ENCODE results near the gene DAB2. TPM values are rescaled to one million over a fixed set of nuclear protein-coding genes. Genes with fewer than 3 reads are reported as not detected.

DAB2 gene
- total RNA-seq, 2 donors from 2014 or later = 4.0 to 8.5 TPM

GRCh38 chr5:39459071-39459470, 34.3 kb upstream of the DAB2 start:
- Mint-ChIP-seq H3K27ac (peak overlapping the region in 1 of 2 donors; percentile 29), H3K36me3 (no peaks in the 10 kb centered on the region), H3K27me3 (peaks cover 8 to 15% of the 10 kb centered on the region in 2 donors), H3K4me3 (no peak overlapping the region), H3K4me1 (ENCODE audit: low read depth in 2 of 2) (peaks cover 28 to 39% of the 10 kb centered on the region in 2 donors), H3K9me3 (no peaks in the 10 kb centered on the region)
- ATAC-seq (no peak), DNase-seq (ENCODE audit: low spot score) (no peak)

GRCh38 chr5:39455645-39456044, 30.9 kb upstream of the DAB2 start:
- no peak for ATAC-seq
- Mint-ChIP-seq H3K36me3 (no peaks in the 10 kb centered on the region), H3K27ac (no peak overlapping the region), H3K27me3 (peaks cover 8 to 15% of the 10 kb centered on the region in 2 donors), H3K4me3 (no peak overlapping the region), H3K4me1 (ENCODE audit: low read depth in 2 of 2) (peaks cover 8 to 12% of the 10 kb centered on the region in 2 donors), H3K9me3 (no peaks in the 10 kb centered on the region)
- DNase-seq (ENCODE audit: low spot score) = no peak

GRCh38 chr5:39453606-39454005, 28.8 kb upstream of the DAB2 start:
- H3K9me3 Mint-ChIP-seq = no peaks in the 10 kb centered on the region
- H3K27me3 Mint-ChIP-seq = peaks cover 8 to 15% of the 10 kb centered on the region in 2 donors
- ATAC-seq = no peak
- no peak for DNase-seq (ENCODE audit: low spot score)
- no peak overlapping the region for H3K4me3 Mint-ChIP-seq
- H3K4me1 Mint-ChIP-seq (ENCODE audit: low read depth in 2 of 2) = peaks cover 3 to 4% of the 10 kb centered on the region in 2 donors
- H3K27ac Mint-ChIP-seq = no peak overlapping the region
- H3K36me3 Mint-ChIP-seq = no peaks in the 10 kb centered on the region

- DNase-seq (ENCODE audit: low spot score) (no peak), ATAC-seq (no peak)
- Mint-ChIP-seq H3K27ac (no peak overlapping the region), H3K4me1 (ENCODE audit: low read depth in 2 of 2) (no peaks in the 10 kb centered on the region), H3K4me3 (no peak overlapping the region), H3K9me3 (no peaks in the 10 kb centered on the region), H3K27me3 (peaks cover 5 to 15% of the 10 kb centered on the region in 2 donors), H3K36me3 (no peaks in the 10 kb centered on the region)
Observed at GRCh38 chr5:39452846-39453245, 28.1 kb upstream of the DAB2 start.

- no peaks in the 10 kb centered on the region for H3K4me1 Mint-ChIP-seq (ENCODE audit: low read depth in 2 of 2)
- DNase-seq (ENCODE audit: low spot score) (no peak), ATAC-seq (no peak)
- H3K27me3 Mint-ChIP-seq = peaks cover 5 to 10% of the 10 kb centered on the region in 2 donors
- H3K27ac Mint-ChIP-seq = no peak overlapping the region
- H3K9me3 Mint-ChIP-seq = no peaks in the 10 kb centered on the region
- no peaks in the 10 kb centered on the region for H3K36me3 Mint-ChIP-seq
- no peak overlapping the region for H3K4me3 Mint-ChIP-seq
Observed at GRCh38 chr5:39451276-39451941, 26.6 kb upstream of the DAB2 start.

- Mint-ChIP-seq H3K4me1 (ENCODE audit: low read depth in 2 of 2) (no peaks in the 10 kb centered on the region), H3K9me3 (no peaks in the 10 kb centered on the region), H3K4me3 (no peak overlapping the region), H3K36me3 (no peaks in the 10 kb centered on the region), H3K27ac (no peak overlapping the region), H3K27me3 (peaks cover under 1 to 3% of the 10 kb centered on the region in 2 donors)
- no peak for ATAC-seq
- no peak for DNase-seq (ENCODE audit: low spot score)
Observed at GRCh38 chr5:39450487-39450886, 25.7 kb upstream of the DAB2 start.

- no peaks in the 10 kb centered on the region for H3K9me3 Mint-ChIP-seq
- H3K36me3 Mint-ChIP-seq = no peaks in the 10 kb centered on the region
- DNase-seq (ENCODE audit: low spot score) (no peak), ATAC-seq (no peak)
- no peak overlapping the region for H3K4me3 Mint-ChIP-seq
- H3K27me3 Mint-ChIP-seq = peaks cover 0 to 2% of the 10 kb centered on the region in 2 donors
- H3K4me1 Mint-ChIP-seq (ENCODE audit: low read depth in 2 of 2) = no peaks in the 10 kb centered on the region
- H3K27ac Mint-ChIP-seq = no peak overlapping the region
Observed at GRCh38 chr5:39449591-39449990, 24.8 kb upstream of the DAB2 start.

- DNase-seq (ENCODE audit: low spot score) (no peak), ATAC-seq (no peak)
- Mint-ChIP-seq H3K27ac (no peak overlapping the region), H3K4me1 (ENCODE audit: low read depth in 2 of 2) (no peaks in the 10 kb centered on the region), H3K9me3 (no peaks in the 10 kb centered on the region), H3K4me3 (no peak overlapping the region), H3K36me3 (no peaks in the 10 kb centered on the region), H3K27me3 (peaks cover 0 to 2% of the 10 kb centered on the region in 2 donors)
Observed at GRCh38 chr5:39448506-39449128, 23.8 kb upstream of the DAB2 start.

- H3K27ac Mint-ChIP-seq = no peak overlapping the region
- ATAC-seq (no peak), DNase-seq (ENCODE audit: low spot score) (no peak)
- H3K9me3 Mint-ChIP-seq = no peaks in the 10 kb centered on the region
- H3K4me3 Mint-ChIP-seq = no peak overlapping the region
- no peaks in the 10 kb centered on the region for H3K36me3 Mint-ChIP-seq
- H3K4me1 Mint-ChIP-seq (ENCODE audit: low read depth in 2 of 2) = no peaks in the 10 kb centered on the region
- peaks cover 0 to 2% of the 10 kb centered on the region in 2 donors for H3K27me3 Mint-ChIP-seq
Observed at GRCh38 chr5:39447968-39448367, 23.2 kb upstream of the DAB2 start.

GRCh38 chr5:39447059-39447458, 22.3 kb upstream of the DAB2 start:
- Mint-ChIP-seq H3K36me3 (no peaks in the 10 kb centered on the region), H3K27me3 (peaks cover 0 to 2% of the 10 kb centered on the region in 2 donors), H3K27ac (no peak overlapping the region), H3K4me1 (ENCODE audit: low read depth in 2 of 2) (no peaks in the 10 kb centered on the region), H3K4me3 (no peak overlapping the region), H3K9me3 (no peaks in the 10 kb centered on the region)
- no peak for DNase-seq (ENCODE audit: low spot score)
- ATAC-seq = no peak

GRCh38 chr5:39446231-39446630, 21.5 kb upstream of the DAB2 start:
- ATAC-seq = no peak
- no peak for DNase-seq (ENCODE audit: low spot score)
- Mint-ChIP-seq H3K27me3 (peaks cover 0 to 2% of the 10 kb centered on the region in 2 donors), H3K27ac (no peak overlapping the region), H3K9me3 (no peaks in the 10 kb centered on the region), H3K36me3 (no peaks in the 10 kb centered on the region), H3K4me1 (ENCODE audit: low read depth in 2 of 2) (no peaks in the 10 kb centered on the region), H3K4me3 (no peak overlapping the region)

- Mint-ChIP-seq H3K4me1 (ENCODE audit: low read depth in 2 of 2) (no peaks in the 10 kb centered on the region), H3K36me3 (no peaks in the 10 kb centered on the region), H3K9me3 (no peaks in the 10 kb centered on the region), H3K27ac (no peak overlapping the region), H3K27me3 (peaks cover 0 to 2% of the 10 kb centered on the region in 2 donors), H3K4me3 (no peak overlapping the region)
- ATAC-seq = no peak
- DNase-seq (ENCODE audit: low spot score) = no peak
Observed at GRCh38 chr5:39443911-39444310, 19.1 kb upstream of the DAB2 start.

- H3K9me3 Mint-ChIP-seq = no peaks in the 10 kb centered on the region
- peaks cover 0 to 2% of the 10 kb centered on the region in 2 donors for H3K4me1 Mint-ChIP-seq (ENCODE audit: low read depth in 2 of 2)
- no peaks in the 10 kb centered on the region for H3K36me3 Mint-ChIP-seq
- no peak overlapping the region for H3K4me3 Mint-ChIP-seq
- ATAC-seq (no peak), DNase-seq (ENCODE audit: low spot score) (no peak)
- H3K27ac Mint-ChIP-seq = no peak overlapping the region
- peaks cover 0 to 2% of the 10 kb centered on the region in 2 donors for H3K27me3 Mint-ChIP-seq
Observed at GRCh38 chr5:39442991-39443390, 18.2 kb upstream of the DAB2 start.

GRCh38 chr5:39441838-39442237, 17.1 kb upstream of the DAB2 start:
- Mint-ChIP-seq H3K27ac (no peak overlapping the region), H3K36me3 (no peaks in the 10 kb centered on the region), H3K9me3 (no peaks in the 10 kb centered on the region), H3K4me1 (ENCODE audit: low read depth in 2 of 2) (peaks cover 8 to 9% of the 10 kb centered on the region in 2 donors), H3K4me3 (no peak overlapping the region), H3K27me3 (peaks cover 0 to 2% of the 10 kb centered on the region in 2 donors)
- no peak for DNase-seq (ENCODE audit: low spot score)
- ATAC-seq = no peak
